GM21529 (cell line): ENCODE results near the gene AGO1.
"Not testable (repeated sequence)": the region's sequence is repeated elsewhere in the genome, so short reads cannot be mapped to it uniquely, and the experiment has no call there.

Experiments
- ATAC-seq: cut with Tn5 transposase; IDR thresholded peaks from one replicate; pipeline ENCODE4 v1.9.1; 2021; ENCODE audit not compliant: unreplicated experiment

The AGO1 gene

DNA sequence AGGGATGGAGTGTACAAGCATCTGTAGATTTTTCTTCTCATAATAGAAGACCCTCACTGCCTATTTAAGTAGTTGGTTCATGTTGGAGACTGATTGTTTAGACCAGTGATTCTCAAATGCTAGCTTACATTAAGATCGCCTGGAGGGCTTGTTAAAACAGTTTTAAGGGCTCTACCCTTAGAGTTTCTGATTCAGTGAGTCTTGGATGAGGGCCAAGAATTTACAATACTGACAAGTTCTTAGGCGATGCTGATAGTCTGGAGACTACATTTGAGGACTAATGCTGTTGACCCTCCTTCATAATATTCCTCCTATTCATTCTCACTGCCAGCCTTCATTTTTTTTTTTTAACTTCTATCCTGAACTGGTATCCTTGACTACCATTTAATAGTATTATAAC is 32.7 kb downstream of the AGO1 start:
- ATAC-seq: no peak

GRCh38 chr1:35923791-35924221 is 40.8 kb downstream of the AGO1 start:
- ATAC-seq: no peak

GRCh38 chr1:35924838-35925237 is 41.8 kb downstream of the AGO1 start:
- ATAC-seq: no peak

- ATAC-seq: no peak
Measured at GRCh38 chr1:35925741-35926140, 42.7 kb downstream of the AGO1 start.

GRCh38 chr1:35927472-35927871 is 44.5 kb downstream of the AGO1 start:
- ATAC-seq: no peak

DNA sequence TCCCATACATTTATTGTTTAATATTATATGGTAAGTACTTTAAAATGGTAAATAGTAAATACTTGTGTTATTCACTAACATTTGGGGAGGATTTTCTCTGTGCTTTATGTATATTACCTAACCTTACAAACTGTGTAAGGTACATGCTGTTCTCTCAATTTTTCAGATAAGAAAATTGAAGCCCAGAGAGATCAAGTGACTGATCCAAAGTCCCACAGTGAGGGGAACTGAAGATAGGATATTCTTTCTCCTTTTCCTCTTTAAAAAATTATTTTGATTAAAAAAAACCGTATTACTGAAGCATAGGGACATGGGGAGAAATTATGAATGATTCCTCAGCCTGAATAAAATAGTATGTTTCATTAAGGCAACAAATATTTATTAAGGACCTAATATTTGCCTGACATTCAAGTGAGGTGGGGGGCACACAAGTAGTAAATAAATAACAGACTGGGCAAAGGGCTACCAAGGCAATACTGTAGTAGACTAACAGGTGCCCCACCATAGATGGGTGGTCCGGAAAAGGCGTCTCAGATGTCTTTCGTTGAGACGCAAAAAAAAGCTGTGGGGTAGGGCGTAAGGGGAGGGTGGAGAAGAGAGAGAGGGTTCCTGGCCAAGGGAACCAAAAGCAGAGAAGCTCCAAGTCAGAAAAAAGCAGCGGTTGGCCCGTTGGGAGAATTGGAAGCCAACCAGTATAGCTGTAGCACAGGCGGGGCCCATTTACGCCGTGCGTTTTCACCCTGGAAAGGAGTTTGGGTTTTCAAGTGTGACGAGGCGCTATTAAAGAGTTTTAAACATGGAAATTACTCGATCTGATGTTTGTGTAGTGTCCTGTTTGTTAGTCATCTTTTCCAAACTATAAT is 47.0 kb downstream of the AGO1 start:
- peak; percentile 3 for ATAC-seq

DNA sequence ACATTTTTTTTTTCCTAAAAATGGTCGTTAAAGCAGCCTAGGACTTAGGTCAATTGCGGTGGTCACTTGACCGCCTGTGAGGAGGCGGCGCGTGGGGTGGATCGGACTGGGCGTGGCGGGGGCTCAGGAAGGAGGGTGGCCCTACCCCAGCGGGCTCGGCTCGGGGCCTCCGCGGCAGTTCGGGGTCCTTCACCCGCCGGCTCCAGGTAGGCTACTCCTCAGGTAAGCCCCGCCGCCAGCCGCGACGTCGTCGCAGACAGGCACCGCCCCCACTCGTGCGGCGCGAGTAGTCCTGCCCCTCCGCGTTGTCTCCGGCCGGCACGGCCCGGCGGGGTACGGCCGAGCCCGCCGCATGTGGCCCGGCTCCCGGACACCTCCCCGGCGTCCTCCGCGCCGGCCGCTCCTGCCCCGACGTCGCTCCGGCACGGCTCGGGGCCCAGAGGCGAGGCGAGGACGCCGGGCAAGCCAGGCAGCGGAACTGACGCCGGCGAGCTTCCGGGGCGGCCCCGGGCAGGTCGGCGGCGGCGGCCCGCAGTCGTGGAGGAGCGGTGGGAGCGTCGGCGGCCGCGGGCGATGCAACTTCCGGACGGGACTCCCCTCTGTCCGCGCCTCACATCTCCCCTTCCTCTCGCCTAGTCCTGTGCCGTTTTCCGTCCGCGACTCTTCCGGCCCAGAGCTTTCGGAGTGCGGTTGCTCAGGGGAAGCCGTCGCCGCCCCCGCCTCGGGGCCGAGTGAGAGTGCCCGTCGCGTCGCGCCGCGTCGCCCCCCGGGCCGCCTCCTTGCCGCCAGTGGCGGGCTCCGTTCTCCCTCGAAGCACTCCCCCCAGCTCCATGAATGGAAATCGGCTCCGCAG is 47.8 kb downstream of the AGO1 start, which contains the start of gene AGO3:
Gene AGO3 (plus strand): TSS at position 513 of the 853 bp plus-strand sequence. CDS start 322 bp downstream, at position 835.
- ATAC-seq: peak; percentile 80

DNA sequence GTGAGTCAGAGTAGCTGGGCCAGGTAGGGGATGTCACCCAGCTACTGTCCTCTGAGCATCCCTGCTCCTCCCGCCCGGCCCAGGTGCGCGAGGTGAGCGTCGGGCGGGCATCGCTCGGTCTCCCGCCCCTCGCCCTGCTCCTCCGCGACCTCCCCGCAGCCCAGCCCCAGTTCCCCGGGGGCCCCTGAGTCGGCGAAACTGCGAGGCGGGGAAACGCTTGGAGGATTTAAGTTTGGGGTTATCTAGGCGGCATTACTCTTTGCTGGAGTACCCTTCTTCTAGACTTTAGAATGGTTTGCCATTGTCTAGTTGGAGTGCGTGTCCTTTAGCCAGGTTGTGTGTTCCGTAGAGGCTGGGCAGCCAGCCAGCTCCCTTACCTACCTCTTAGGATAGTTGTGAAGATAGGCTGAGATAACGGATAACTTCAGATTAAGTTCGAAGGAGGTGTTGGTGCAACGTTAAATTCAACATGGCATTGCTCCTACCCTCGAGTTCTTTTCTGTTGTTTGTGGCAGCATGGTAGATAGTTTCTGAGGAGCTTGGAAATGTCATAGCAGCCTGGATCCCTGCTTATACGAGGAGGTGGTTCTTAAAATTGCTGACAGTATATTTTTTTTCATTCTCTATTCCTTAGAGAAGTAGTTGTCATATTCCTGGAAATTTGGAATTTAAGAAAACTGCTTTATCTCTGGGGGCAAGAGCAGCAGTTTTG is 48.6 kb downstream of the AGO1 start:
- ATAC-seq: peak; percentile 26

- no peak for ATAC-seq
Measured at GRCh38 chr1:35932158-35932636, 49.2 kb downstream of the AGO1 start.

GRCh38 chr1:35932941-35933340 is 49.9 kb downstream of the AGO1 start:
- ATAC-seq: no peak

GRCh38 chr1:35935442-35936388 is 52.7 kb downstream of the AGO1 start:
- no peak for ATAC-seq

- no peak for ATAC-seq
Measured at GRCh38 chr1:35936838-35937237, 53.8 kb downstream of the AGO1 start.

GRCh38 chr1:35939484-35939883 is 56.5 kb downstream of the AGO1 start:
- no peak for ATAC-seq

- ATAC-seq: no peak
Measured at GRCh38 chr1:35945327-35945726, 62.3 kb downstream of the AGO1 start.

DNA sequence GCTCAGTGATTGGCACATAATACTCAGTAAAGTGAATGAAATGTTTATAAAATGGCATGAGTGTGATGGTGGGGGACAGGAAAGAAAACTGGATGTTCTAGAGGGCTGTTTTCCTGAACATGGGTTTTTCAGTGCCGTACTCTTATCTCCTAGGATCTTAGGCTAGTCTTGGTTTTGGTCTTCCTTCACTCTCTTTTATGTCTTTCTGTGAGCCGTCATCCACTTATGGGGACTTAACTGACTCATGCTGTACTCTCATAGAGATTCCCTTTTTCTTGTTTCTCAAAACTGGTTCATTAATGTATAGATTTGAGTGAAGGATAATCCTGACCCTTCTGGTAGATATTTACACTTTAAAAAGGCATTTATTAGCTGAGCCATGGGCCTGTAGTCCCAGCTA is 64.5 kb downstream of the AGO1 start:
- no peak for ATAC-seq

GRCh38 chr1:35958558-35958957 is 75.5 kb downstream of the AGO1 start:
- no peak for ATAC-seq

GRCh38 chr1:35959304-35959703 is 76.3 kb downstream of the AGO1 start:
- no peak for ATAC-seq

- no peak for ATAC-seq
Measured at GRCh38 chr1:35962952-35963351, 79.9 kb downstream of the AGO1 start.

DNA sequence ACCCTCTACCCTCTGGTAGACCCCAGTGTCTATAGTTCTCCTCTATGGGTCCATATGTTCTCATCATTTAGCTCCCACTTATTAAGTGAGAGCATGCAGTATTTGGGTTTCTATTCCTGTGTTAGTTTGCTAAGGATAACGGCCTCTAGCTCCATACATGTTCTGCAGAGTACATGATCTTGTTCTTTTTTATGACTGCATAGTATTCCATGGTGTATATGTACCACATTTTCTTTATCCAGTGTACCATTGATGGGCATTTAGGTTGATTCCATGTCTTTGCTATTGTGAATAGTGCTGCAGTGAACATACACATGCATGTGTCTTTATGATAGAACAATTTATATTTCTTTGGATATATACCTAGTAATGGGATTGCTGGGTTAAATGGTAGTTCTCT is 81.3 kb downstream of the AGO1 start:
- ATAC-seq: not testable (repeated sequence)

DNA sequence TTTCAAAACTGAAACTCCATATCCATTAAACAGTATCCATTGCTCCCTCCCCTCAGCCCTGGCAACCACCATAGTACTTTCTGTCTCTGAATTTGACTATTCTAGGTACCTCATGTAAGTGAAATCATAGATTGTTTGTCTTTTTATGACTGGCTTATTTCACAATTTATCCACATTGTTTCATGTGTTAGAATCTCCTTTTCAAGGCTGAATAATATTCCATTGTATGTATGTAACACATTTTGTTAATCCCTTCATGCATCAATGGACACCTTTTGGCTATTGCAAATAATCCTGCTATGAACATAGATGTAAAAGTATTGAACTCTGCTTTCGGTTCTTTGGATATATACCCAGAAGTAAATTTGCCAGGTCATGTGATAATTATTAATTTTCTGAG is 85.4 kb downstream of the AGO1 start:
- no peak for ATAC-seq
